Central memory CD8-positive, alpha-beta T cell (primary cell): ENCODE results near the gene NEDD4.
A peak's percentile ranks its signal among the peaks of the same experiment; 100 is the strongest.

Experiments
- ATAC-seq: fragments of 150-1000 bp; cut with Tn5 transposase; replicated peaks from 2 replicates; pipeline ENCODE4 v1.10.0; 2022; ENCODE audit warnings: mild to moderate bottlenecking, moderate FRiP score, moderate number of reproducible peaks; ENCODE audit not compliant: poor library complexity, severe bottlenecking; ENCODE audit errors: extremely low read depth
- DNase-seq, 2 donors: peaks; one replicate each; pipeline ENCODE4 v3.0.0; 2021; ENCODE audit warnings: low spot score in 2 of 2
- H3K27ac Mint-ChIP-seq: one replicate; pipeline ENCODE4 v1.8.0; 2022; ENCODE audit warnings: low read depth, mild to moderate bottlenecking, moderate library complexity, mixed read lengths
- H3K27me3 Mint-ChIP-seq: one replicate; pipeline ENCODE4 v1.8.0; 2022; ENCODE audit warnings: mixed read lengths
- H3K36me3 Mint-ChIP-seq: one replicate; pipeline ENCODE4 v1.8.0; 2022; ENCODE audit warnings: mild to moderate bottlenecking, moderate library complexity, mixed read lengths; ENCODE audit not compliant: insufficient read depth
- H3K4me1 Mint-ChIP-seq: one replicate; pipeline ENCODE4 v1.8.0; 2022; ENCODE audit warnings: mixed read lengths
- H3K4me3 Mint-ChIP-seq: one replicate; pipeline ENCODE4 v1.8.0; 2022; ENCODE audit warnings: mild to moderate bottlenecking, moderate library complexity, mixed read lengths
- H3K9me3 Mint-ChIP-seq: one replicate; pipeline ENCODE4 v1.8.0; 2022; ENCODE audit warnings: mixed read lengths

NEDD4 gene

GRCh38 chr15:55993111-55993803 is at the start of gene NEDD4:
Gene NEDD4, minus strand, starts transcription at chr15:55993612. Its CDS starts 57 bp downstream, at chr15:55993555.
- ATAC-seq (peak; percentile 81), DNase-seq (peak; percentile 34 to 45)
- Mint-ChIP-seq H3K4me3 (peak within 1 kb of the TSS; percentile 87), H3K36me3 (peaks cover 4% of the 10 kb centered on the region), H3K9me3 (no peaks in the 10 kb centered on the region), H3K4me1 (peaks cover 9% of the 10 kb centered on the region), H3K27ac (no peak within 1 kb of the TSS), H3K27me3 (no peaks in the 10 kb centered on the region)

- no peaks in the 10 kb centered on the region for H3K9me3 Mint-ChIP-seq
- ATAC-seq: no peak
- H3K4me3 Mint-ChIP-seq: peak overlapping the region; percentile 67
- H3K36me3 Mint-ChIP-seq: peaks cover 5% of the 10 kb centered on the region
- H3K27ac Mint-ChIP-seq: peak overlapping the region; percentile 89
- H3K27me3 Mint-ChIP-seq: no peaks in the 10 kb centered on the region
- no peak for DNase-seq
- peaks cover 25% of the 10 kb centered on the region for H3K4me1 Mint-ChIP-seq
Measured at GRCh38 chr15:56042498-56042897, 49.1 kb upstream of the NEDD4 start.

DNA sequence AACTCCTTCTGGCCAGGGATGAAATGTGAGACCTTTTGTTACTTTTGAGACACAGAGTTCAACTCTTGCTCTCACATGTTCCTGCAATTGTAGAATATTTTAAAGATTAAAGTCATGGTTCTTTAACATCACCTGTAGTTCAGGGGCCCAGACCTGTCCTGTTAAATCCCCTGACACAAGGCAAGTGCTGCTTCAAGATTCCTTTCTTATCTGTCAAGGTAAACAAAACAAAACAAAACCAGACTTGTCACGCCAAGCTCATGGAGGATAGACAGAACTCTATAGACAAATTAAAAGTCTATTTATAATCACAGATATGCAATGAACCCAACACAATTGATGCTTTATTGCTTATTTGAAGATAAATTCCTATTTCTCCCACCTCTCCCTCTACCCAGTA is 48.6 kb upstream of the NEDD4 start:
- ATAC-seq: no peak
- H3K4me1 Mint-ChIP-seq: peaks cover 25% of the 10 kb centered on the region
- DNase-seq: no peak
- no peaks in the 10 kb centered on the region for H3K9me3 Mint-ChIP-seq
- no peak overlapping the region for H3K27ac Mint-ChIP-seq
- peak overlapping the region; percentile 67 for H3K4me3 Mint-ChIP-seq
- H3K27me3 Mint-ChIP-seq: no peaks in the 10 kb centered on the region
- peaks cover 5% of the 10 kb centered on the region for H3K36me3 Mint-ChIP-seq

DNA sequence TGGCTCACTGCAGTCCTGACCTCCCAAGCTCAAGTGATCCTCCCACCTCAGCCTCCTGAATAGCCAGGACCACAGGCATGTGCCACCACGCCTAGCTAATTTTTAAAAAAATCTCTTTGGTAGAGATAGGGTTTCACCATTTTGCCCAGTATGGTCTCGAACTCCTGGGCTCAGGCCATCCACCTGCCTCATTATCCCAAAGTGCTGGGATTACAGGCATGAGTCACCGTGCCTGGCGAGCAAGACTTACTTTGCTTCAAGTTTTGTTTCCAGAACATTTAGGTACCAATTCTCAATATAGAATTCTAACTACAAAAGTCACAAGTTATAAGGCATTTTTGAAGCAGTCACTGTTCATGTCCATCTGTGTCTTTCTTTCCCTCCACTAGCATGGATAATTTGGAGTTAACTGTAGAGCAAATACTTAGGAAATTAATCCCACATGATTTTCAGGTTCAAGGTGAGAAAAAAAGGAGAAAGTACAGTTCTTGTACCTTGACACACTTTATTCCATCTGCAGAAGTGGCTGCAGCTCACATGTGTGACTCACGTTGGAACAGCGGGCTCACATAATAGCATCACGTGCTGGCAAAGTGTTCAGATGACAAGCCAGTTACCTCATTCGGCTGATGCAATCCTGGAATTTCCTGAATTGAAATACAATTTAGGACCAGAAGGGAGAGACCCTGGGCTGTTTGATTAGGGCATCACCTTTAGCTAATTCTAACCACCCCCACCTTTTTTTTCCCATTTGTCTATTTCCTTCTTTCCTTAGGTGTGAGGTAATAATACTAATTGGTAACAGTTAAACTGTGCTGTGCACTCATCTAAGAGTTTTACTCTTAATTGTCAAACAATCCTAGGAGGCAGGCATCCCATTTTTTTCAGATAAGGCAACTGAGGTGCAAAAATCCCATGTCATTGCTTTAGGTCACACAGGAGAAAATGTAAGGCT is 46.9 kb upstream of the NEDD4 start:
- H3K9me3 Mint-ChIP-seq: no peaks in the 10 kb centered on the region
- H3K4me1 Mint-ChIP-seq: peaks cover 25% of the 10 kb centered on the region
- H3K27ac Mint-ChIP-seq: no peak overlapping the region
- ATAC-seq: no peak
- no peaks in the 10 kb centered on the region for H3K27me3 Mint-ChIP-seq
- DNase-seq: no peak
- peaks cover 5% of the 10 kb centered on the region for H3K36me3 Mint-ChIP-seq
- H3K4me3 Mint-ChIP-seq: no peak overlapping the region

DNA sequence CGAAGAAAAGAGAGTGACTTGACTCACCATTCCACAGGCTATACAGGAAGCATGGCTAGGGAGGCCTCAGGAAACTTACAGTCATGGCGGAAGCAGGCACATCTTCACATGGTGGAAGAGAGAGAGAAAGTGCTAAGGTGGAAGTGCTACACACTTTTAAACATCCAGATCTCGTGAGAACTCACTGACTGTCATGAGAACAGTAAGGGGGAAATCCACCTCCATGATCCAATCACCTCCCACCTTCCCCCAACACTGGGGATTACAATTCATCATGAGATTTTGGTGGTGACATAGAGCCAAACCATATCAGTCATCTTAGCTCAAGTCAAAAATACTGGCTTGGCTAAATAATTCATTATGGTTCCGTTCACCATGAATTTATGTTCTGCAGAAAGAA is 45.3 kb upstream of the NEDD4 start:
- H3K9me3 Mint-ChIP-seq: no peaks in the 10 kb centered on the region
- H3K27me3 Mint-ChIP-seq: peaks cover 8% of the 10 kb centered on the region
- H3K27ac Mint-ChIP-seq: no peak overlapping the region
- H3K4me1 Mint-ChIP-seq: peaks cover 25% of the 10 kb centered on the region
- DNase-seq (no peak), ATAC-seq (no peak)
- no peak overlapping the region for H3K4me3 Mint-ChIP-seq
- peaks cover 3% of the 10 kb centered on the region for H3K36me3 Mint-ChIP-seq

- no peak for DNase-seq
Measured at GRCh38 chr15:56038015-56038414, 44.6 kb upstream of the NEDD4 start.

GRCh38 chr15:56036546-56037067 is 43.2 kb upstream of the NEDD4 start:
- Mint-ChIP-seq H3K27ac (no peak overlapping the region), H3K9me3 (no peaks in the 10 kb centered on the region), H3K27me3 (peaks cover 16% of the 10 kb centered on the region), H3K36me3 (no peaks in the 10 kb centered on the region), H3K4me1 (peaks cover 9% of the 10 kb centered on the region), H3K4me3 (no peak overlapping the region)
- ATAC-seq (no peak), DNase-seq (no peak)

More at GRCh38 chr15:56038015-56038414, 44.6 kb upstream of the NEDD4 start:
- Mint-ChIP-seq H3K27ac (no peak overlapping the region), H3K4me1 (peaks cover 18% of the 10 kb centered on the region), H3K4me3 (no peak overlapping the region), H3K27me3 (peaks cover 8% of the 10 kb centered on the region), H3K36me3 (no peaks in the 10 kb centered on the region), H3K9me3 (no peaks in the 10 kb centered on the region)
- ATAC-seq: no peak

DNA sequence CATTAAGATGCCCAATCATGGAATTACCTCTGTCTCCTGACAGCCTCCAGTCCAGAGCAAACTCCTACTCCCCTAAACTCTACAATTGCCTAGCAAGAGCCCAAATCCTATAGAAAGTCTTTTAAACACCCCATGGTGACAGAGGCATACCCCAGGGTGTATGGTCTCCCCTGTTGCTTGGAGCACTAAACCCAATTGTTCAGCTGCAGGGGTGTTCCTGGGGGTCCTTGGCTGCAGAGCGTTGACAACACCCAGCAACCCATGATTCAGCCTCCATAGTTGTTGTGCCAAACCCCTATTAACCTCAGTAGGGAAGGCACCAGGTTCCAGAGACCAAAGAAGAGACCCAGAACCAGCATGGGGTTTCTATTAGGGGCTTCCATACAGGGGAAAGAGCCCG is 41.8 kb upstream of the NEDD4 start:
- no peaks in the 10 kb centered on the region for H3K9me3 Mint-ChIP-seq
- no peak for DNase-seq
- peaks cover 9% of the 10 kb centered on the region for H3K4me1 Mint-ChIP-seq
- H3K36me3 Mint-ChIP-seq: no peaks in the 10 kb centered on the region
- no peak overlapping the region for H3K27ac Mint-ChIP-seq
- peaks cover 23% of the 10 kb centered on the region for H3K27me3 Mint-ChIP-seq
- no peak for ATAC-seq
- no peak overlapping the region for H3K4me3 Mint-ChIP-seq

DNA sequence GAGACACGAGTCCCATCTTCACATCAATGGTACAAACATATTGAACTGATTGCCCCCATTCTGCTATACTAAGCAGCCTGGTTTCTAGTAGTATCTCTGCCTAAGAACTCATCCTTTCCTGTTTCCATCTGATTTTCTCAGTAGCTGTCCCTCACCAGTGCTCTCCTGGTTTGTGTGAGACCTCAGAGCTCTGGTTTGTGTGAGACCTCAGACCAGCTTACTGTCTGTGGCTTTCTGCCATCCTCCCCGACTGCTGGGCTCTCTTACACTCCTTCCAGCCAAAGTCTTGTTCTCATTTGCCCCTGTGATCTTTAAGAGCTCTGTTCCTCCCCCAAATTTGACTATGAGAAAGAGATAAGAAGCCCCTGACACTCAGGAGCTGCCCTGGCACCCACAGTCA is 41.1 kb upstream of the NEDD4 start:
- H3K36me3 Mint-ChIP-seq: no peaks in the 10 kb centered on the region
- peaks cover 23% of the 10 kb centered on the region for H3K27me3 Mint-ChIP-seq
- H3K4me1 Mint-ChIP-seq: peaks cover 9% of the 10 kb centered on the region
- no peak overlapping the region for H3K4me3 Mint-ChIP-seq
- DNase-seq (no peak), ATAC-seq (no peak)
- no peak overlapping the region for H3K27ac Mint-ChIP-seq
- no peaks in the 10 kb centered on the region for H3K9me3 Mint-ChIP-seq

- H3K4me1 Mint-ChIP-seq: peaks cover 9% of the 10 kb centered on the region
- DNase-seq: no peak
- H3K27ac Mint-ChIP-seq: no peak overlapping the region
- no peak overlapping the region for H3K4me3 Mint-ChIP-seq
- no peaks in the 10 kb centered on the region for H3K36me3 Mint-ChIP-seq
- H3K27me3 Mint-ChIP-seq: peaks cover 31% of the 10 kb centered on the region
- no peak for ATAC-seq
- H3K9me3 Mint-ChIP-seq: no peaks in the 10 kb centered on the region
Measured at GRCh38 chr15:56032373-56032772, 39.0 kb upstream of the NEDD4 start.

DNA sequence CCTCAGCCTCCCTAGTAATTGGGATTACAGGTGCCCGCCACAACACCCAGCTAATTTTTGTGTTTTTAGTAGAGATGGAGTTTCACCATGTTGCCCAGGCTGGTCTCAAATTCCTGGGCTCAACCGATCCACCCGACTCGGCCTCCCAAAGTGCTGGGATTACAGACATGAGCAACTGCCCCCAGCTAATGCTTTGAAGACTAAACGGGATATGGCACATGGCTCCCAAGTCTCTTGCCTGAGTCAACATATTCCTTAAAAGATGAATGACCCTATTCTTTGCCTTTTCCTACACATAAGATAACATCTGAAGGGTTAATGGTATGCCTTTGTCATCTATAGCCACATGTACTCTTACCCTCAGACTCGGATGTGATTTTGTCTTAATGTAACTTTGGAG is 38.4 kb upstream of the NEDD4 start:
- Mint-ChIP-seq H3K27ac (no peak overlapping the region), H3K36me3 (no peaks in the 10 kb centered on the region), H3K4me3 (no peak overlapping the region), H3K27me3 (peaks cover 36% of the 10 kb centered on the region), H3K9me3 (no peaks in the 10 kb centered on the region), H3K4me1 (peaks cover 9% of the 10 kb centered on the region)
- ATAC-seq (no peak), DNase-seq (no peak)

DNA sequence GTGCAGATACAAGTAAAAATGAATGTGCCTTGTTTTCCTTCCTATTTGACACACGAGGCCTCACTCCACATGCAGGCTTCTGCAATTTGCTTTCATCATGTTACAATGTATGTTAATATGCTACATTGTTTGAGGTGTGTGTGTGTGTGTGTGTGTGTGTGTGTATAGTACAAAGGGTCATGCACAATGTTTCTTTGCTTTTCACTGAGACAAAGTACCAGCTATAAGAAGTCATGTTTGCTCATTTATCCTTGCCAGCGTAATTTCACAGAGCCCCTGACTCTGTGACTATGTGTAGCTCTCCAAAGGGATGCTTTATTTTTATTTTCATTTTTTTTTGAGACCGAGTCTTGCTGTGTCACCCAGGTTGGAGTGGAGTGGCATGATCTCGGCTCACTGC is 38.0 kb upstream of the NEDD4 start:
- Mint-ChIP-seq H3K36me3 (no peaks in the 10 kb centered on the region), H3K27me3 (peaks cover 40% of the 10 kb centered on the region), H3K4me1 (peaks cover 9% of the 10 kb centered on the region), H3K27ac (no peak overlapping the region), H3K4me3 (no peak overlapping the region), H3K9me3 (no peaks in the 10 kb centered on the region)
- ATAC-seq: no peak
- DNase-seq: no peak
